ENCODE data around the gene LZTR1.
"Not testable (repeated sequence)": the region's sequence is repeated elsewhere in the genome, so short reads cannot be mapped to it uniquely, and the experiment has no call there.

LZTR1 gene

DNA sequence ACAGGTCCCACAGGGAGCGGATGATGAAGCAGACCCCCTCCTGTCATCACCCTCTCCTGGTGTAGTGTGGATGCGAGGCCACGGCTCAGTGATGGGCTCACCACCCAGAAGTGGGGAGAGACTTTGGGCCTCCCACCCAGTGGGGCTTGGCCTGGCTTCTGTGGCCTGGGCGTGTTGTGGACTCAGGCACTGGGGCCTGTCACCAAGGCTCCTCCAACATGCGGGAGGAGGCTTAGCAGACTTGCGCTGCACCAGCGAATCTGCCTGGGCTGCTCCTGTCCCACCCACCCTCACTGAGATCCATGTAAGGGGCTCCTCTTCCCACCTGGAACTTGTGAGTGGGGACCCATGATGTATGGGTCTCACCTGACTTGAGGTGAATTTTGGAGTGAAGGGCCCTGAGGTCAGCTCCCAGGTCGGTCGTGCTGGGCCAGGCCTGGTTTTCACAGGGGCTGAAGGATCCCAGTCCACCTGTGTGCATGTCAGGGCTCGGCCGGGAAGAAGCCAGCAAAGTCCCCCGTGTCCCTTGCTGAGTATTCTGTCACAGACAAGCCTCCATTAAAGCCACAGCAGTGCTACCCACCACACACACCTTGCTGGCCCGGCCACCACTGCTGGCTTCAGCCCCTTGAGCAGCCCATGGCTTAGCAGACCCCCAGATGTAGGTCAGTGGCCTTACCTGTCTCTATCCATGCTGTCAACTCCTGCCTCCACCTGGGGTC, 15.6 kb downstream of the LZTR1 start:
- DNase-seq: no peak

DNA sequence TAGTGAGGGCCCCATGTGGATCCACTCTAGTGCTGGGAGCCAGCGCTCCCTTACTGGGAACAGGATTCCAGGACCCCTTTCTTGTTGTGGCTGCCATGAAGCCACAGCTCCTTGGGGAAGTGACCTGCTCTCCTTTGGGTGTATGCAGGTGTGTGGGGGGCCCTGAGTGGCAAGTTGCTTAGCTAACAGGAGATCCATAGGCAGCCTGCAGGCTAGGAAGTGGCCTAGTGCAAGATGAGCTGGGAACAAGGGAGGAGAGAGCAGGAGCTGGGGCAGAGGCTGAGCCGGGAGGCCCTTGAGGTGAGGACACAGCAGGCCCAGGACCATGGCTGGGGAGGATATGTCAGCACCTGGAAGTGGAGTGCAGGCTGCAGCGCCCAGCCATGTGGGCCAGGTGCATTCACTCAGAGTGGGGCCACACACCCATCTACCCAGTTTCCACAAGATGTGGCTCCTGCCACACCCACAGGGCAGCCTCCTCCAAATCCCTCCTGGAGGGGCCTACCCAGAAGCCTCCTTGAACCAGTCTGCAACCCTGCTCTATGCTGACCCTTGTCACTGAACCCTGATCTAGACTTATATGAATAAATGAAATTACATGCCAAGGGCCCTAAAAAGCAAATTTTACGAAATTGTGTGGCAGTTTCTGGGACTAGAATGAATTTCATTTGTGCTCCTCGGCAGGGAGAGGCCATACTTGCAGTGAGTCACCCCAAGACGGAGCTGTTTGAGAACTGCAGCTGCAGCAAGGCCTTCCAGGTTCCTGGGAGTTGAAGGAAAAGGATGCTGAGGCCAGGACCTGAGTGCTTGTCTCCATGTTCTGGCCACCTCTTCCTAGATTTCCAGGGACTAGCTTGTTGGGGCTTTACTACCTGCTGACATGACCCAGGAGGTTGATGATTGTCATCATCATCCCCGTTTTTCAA, 16.6 kb downstream of the LZTR1 start:
- DNase-seq: no peak

DNA sequence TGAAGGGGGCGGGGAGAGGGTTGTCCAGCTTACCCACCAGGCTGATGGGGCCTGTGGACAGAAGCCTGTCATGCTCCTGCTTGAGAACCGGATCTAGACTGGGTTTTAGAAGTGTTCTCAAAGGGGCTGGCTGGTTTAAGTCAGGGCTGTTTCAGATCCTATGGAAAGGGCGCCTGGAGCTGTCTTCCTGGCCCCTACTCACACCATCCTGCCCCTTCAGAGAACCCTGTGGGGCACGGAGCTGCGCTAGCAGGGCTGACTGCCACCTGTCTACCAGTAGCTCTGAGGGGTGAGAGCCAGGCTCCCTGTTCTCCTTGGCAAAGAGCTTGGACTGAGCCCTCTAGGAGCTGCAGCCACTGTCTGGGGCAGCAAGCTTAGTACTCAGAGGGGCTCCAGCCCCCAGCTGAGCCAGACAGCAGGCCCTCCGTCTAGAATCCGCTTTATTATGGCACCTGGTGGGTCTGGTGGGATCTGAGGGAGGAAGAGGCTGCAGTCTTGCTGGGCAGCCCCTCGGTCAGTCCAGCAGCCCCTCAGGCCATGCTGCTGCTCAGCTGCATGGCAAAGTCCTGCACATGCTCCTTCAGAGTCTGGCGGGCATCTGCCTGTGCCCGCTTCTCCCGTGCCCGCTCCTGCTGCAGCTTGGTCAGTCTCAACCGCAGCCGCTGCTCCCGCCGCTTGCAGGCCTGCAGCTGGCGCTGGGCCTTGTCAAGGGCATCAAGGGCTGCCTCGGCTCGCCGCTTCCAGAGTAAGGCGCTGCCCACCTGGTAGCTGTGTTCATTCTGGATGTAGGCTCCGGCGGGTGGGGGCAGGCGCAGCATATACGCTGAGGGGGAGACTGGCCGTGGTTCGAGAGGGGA, 17.5 kb downstream of the LZTR1 start:
- no peak for DNase-seq

DNA sequence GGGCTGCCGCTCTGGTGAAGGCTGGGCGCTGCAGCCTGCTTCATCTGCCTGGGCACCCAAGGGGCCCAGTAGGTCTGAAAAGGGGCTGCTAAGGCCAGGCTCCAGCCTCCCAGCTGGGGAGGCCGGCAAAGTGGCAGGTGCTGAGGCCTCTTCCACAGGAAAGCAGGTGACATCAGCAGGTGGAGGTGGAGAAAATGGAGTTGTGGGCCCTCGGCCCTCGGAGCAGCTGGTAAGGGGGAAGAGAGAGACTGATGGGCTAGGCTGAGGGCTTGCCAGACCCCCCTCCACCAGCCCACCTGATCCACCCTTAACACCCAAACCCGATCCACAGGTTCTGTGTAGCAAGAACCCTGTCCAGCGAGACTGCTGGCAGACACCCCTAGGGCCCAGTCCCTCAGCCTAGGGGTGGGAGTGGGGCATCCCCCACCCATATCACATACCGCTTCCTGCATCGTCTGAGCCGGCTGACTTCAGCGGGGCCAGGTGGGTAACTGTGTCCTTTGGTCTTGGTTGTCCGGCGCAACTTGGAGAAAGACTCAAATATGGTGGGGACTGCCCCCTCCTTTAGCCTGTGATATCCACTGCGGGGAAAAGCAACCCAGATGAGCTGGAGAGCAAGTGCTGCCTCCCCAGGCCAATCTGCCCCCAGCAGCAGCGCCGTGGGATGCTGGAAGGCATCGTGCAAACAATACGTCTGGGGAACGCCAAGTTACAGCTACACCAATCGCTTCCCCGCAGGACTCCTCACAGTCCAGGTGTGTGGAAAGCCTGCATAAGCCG, 18.3 kb downstream of the LZTR1 start:
- DNase-seq: no peak

DNA sequence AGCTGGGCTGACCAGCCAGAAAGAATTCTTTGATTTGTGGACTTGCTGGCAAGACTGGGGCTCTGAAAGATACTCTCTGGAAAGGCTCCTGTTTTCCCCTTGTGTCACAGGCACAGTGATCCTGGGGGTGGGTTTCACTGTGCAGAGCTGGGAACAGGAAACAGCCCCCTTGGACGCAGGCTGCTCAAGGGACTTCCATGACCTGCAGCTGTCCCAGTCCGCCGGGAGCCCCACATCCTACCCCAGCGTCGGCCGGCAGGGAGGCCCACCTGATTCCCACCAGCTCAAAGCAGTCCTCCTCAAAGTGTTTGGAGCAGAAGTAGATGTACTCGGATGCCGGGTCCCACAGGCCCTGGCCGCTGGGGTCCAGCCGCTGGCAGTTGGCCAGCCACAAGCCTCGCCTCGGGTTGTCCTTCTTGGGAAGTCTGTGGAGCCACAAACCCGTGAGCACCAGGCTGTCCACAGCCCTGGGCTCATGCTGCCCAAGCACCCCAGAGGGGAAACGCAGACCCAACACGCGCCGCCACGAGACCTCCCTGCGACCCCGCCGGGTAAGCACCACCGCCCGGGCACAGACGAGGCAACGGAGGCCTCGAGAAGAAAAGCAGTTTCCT, 19.0 kb downstream of the LZTR1 start:
- DNase-seq: no peak

DNA sequence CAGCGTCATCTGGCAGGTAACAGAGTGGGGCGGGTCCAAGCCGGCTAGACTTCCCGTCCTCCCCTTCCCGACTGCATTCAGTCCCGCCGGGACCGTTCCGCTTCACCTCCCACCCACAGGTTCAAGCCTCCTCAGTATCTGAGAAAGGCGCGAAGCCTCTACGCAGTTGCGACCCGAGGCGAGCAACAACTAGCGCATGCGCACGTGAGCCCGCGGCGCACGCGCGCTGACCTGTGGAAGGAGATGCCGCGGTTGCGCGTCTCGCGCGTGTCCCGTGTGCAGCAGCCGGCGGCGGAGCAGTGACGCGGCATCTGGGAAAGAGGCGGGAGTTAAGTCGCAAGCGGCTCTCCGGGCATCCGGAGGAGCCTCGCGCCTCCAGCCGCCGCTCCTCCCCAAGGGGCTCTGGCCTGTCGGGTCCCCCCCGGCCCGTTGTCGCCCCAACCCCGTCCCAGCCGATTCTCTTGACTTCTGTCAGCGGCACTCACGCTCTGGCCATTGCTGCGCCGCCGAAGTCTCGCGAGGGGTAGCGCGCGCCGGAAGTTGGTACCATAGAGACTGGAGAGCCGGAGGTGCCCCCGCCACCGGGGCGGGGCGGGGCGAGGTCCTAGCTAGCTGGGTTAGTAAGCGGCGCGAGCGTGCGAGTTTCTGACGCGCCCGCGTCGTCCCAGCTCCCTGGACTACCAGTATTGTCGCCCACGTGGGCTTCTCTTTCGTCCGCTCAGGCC, 19.7 kb downstream of the LZTR1 start, which contains the start of gene THAP7:
THAP7 (minus strand) TSS at position 518 of the 725 bp plus-strand sequence; CDS start at position 311, 207 bp downstream.
- peak; percentile 96 for DNase-seq

DNA sequence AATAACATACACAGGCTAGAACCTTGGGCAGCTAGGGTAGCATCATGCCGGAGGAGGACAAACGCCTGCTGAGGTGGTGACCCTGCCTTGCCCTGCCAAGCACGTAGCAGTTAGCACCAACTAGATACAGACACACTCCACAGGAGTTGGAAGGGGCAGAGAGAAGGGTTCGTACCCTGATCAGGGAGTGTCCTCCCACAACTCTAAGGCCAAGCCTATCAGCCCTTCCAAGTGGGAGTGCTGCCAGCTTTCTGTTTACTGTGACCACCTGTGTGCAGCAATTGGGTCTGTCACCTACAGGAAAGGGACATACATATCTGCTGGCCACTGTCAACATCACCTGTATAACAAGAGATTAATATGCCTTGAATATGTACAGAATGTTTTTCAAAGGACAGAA, 21.7 kb downstream of the LZTR1 start:
- no peak for DNase-seq

DNA sequence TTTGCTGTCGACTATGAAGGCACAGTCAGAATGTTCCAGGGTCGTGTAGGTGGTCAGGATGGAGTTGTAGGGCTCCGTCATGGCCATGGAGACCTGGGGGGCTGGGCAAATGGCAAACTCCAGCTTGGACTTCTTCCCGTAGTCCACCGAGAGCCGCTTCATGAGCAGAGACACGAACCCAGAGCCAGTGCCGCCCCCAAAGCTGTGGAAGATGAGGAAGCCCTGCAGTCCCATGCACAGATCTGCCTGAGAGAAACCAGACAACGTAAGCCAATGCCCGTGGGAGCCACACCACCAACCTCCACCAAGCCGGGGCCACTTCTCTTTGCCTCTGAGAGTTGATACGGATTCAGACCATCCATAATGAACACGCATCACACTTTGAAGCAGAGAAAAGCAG, 27.1 kb downstream of the LZTR1 start:
- DNase-seq: not testable (repeated sequence)

DNA sequence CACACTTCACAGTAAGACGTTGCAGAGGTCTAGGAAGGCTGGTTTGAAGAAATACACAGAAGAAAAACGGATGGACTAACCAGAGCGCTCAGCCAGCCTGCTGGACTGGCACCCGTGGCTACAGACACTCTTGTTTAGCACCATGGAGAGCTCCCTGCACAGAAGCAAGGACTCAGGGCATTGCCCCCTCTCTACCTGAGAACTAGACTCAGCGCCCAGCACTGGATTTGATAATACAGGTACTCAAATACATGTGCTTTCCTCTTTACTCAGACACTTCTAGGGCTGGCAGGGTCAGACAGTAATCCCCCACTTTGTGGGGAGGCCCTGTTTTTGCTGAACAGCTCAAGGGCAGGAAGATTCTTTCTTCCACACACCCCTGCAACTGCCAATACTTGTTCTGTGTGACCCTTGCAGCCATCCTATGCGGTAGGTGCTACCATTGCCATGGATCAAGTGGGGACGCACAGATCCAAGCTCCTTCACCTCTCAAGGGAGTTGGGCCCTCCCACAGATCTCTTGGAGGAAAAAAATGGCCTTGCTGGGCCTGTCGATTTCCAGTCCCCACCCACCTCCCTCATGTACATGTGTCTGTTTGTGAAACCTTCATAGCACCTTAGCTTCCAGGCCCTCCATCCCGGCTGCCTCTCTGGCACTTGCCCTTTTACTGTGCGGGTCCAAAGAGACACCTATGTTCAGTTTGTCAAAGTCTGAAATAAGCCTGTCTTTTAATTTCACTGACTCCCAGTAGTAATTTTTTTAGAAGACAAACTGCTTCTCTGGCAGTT, 27.7 kb downstream of the LZTR1 start:
- no peak for DNase-seq

DNA sequence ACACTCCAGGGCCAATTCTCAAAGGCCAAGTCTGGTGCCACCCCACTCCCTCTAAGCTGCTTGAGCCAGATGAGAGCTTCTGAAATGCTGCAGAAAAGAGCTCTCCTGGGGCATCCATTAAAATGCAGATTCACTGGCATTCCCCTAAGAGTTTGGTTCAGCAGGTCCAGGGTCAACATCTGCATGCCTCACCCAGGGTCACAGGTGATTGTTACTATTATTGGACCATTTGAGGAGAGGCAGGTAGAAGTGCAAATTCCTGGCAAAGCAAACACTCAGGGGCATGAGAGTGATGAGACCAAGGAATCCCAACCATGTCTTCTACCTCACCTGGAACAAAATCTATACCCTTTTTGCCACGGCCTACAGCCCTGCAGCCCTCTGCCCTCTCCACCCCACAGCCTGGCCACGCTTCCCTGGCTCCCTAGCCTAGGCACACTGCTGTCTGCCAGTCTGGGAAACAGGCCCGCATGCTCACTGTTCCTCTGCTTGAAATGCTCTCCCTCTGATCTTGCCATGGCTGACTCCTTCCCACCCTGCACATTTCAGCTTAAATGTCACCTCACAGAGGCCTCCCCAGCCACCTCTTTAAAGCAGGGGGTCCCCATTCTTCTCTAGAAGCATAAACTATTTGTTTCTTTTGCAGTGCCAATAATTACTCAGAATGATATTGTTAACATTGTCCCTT, 28.5 kb downstream of the LZTR1 start:
- DNase-seq: no peak

DNA sequence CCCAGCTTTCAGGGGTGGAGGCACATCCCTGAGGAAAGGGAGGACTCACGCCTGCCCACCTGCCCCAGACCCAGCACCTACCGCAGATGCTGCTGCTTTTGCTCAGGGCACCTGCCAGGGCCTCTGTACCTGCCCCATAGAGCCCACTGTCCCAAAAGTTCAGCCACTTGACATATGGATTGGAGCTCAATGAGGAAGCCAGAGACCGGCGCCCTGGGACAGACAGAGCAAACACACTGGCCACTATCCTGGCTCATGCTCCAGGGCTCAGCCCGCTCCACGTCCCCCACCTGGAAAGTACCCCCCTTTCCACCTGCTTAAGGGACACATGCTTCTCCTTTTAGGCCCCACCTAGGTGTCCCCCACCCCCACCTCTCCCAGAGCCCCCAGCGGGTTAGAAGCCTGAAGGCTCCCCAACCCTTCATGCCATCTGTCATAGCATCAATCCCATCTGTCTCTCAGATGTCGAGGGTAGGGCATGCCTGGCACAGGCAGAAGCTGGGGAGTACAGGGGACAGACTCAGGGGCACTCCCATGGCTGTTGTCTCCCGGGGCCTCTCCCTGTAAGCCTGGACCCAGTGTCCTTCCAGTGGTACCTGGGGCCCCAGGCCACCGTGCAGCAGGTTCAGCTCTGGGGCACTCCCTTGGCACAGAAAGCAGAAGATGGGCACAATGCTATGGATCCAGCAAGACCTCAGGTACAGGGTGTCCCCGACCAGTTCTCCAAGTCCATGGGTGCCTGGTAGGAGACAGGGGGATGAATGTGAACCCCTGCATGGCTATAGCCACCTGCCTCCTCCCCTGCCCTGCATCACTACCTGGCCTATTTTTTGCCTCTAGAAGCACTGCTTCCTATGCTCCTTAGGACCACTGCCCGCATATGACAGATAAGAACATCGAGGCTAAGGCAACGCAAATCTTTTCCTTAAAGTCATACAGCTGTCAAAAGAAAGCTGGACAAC, 30.6 kb downstream of the LZTR1 start:
- no peak for DNase-seq

DNA sequence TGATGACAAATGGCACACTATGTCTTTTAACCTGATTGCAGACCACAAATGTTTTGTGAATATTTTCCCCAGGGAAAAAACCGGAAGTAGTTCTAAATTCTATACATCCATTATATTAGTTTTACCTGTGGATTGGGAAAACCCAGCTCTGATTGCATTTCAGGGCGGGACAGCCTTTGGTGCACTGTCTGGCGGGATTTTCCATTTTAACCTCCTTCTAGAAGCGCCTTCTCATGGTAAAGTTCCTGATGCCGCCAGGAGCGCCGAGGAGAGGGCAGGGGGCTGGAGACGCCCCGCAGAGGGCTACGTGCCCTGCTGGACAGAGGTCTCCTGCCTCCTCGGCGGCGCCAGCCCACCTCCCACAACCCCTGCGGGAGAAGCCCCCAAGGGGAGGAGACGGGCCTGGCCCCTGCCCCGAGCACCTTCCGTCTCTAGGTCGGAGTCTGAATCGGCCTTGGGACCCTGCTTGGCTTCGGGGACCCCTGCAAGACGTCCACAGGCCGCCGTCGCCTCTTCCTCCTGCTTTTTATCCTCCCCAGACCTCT, 31.6 kb downstream of the LZTR1 start:
- no peak for DNase-seq

DNA sequence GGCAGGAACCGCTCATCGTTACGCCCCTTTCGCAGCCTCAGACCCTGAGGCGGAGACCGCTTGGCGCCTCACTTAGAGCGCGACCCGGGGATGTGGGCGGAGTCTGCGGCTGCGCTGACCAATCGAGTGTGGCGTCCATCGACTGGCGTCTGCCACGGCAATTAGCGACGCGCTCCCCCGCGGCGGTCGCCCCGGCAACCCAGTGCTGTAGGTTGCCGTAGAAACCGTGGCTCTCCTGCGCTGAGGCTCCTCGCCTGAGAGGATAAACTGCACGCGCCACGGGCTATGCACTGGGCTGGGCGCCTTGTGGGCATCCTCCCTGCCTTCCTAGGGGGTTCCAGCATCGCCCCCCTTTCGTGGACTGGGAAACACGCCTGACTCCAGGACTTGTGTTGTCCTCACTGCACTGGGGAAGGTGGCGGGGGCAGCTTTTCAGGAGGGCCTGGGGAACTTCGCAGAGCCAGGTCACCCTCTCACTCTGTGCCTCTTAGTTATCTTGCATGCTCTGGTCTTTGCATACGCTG, 32.2 kb downstream of the LZTR1 start:
- peak; percentile 66 for DNase-seq

DNA sequence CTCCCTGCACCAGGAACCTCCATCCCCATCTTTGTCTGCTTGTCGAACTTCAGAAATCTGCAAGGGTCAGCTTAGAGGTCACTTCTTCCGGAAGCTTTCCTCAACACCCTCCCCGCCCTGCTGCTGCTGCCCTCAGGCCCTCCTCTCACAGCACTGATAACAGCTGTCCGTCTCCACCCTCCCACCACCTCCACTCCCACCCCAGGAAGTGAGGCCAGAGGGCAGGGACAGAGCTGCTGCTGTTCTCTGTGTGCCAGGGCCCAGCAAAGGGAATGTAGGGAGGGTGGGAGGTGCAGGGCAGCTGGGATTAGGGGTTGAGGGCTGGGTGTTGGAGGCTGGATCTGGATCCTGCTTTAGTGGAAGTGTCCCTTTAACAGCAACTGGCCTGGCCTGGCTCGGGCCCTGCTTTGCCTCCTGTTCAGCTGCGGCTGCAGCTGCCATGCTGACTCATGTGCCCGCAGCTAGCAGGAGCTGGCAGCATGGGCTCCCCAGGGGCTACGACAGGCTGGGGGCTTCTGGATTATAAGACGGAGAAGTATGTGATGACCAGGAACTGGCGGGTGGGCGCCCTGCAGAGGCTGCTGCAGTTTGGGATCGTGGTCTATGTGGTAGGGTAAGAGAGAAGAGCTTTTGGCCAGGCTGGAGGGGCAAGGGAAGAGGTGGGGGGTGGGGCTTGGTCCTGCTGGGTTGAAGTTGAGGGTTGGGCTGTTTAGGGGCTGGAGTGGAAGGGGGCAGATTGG, 32.8 kb downstream of the LZTR1 start, which contains the start of gene P2RX6:
P2RX6 (plus strand) TSS at position 440 of the 740 bp plus-strand sequence; CDS start at position 450, 10 bp downstream.
- DNase-seq: no peak

DNA sequence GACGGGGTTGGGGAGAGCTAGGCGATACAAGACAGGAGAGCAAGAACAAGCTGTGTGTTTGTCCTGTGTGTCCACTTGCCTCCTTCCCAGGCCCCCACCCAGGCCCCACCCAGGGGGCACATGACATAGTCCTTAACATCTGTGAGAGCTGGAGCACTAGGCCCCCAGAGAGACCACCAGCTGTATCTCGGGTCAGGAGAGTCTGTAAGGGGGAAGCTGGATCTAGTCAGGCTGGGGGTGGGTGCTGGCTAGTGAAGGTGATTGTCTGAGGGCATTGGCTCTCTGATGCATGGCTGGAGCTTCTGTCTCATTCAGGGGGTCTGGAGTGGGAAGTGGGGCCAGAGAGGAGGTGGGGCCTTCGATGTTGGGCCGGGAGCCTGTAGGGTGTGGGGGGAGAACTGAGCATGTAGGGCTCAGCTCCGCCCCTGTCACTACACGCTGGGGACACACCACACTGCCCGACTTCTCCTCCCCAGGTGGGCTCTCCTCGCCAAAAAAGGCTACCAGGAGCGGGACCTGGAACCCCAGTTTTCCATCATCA, 33.4 kb downstream of the LZTR1 start:
- no peak for DNase-seq

DNA sequence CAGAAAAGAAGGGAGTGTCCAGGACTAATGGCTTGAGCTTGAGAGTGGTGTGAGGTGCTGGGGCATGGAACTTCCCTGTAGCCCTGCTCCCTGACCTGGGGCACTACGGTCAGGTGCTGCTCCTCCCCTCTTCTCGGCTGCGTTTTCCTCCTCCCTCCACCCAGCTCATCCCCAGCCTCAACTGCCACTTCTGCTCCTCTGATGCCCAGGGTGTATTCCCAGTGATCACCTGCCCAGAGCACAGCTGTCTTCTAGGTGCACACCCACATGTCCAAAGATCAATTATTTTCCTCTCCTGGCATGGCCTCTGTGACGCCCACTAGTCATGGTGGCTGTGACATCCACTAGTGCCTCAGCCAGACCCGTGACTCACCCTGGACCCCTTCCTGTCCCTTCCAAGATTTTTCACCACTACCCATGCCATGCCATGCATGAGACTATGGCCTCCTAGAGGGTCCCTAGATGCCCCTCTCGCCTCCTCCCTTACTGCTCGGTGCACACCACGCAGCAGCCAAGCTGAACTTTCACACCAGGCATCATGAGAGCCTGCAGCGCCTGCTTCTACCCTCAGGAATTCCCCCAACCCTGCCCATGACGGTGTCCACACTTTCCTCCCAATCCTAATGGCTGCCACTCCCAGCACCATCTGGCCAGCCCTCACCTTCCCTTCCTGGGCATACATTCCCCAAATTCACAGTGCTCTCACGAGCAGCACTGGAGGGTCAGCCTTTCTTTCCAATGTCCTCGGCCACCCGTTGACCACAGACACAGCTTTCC, 34.7 kb downstream of the LZTR1 start:
- DNase-seq: no peak
